ENCODE results near the gene SFT2D1. TPM values are rescaled to one million over a fixed set of nuclear protein-coding genes. Genes with fewer than 3 reads are reported as not detected.

SFT2D1 gene
- total RNA-seq, 4 donors from 2014 or later = 40.0 to 63.7 (median 53.8) TPM

DNA sequence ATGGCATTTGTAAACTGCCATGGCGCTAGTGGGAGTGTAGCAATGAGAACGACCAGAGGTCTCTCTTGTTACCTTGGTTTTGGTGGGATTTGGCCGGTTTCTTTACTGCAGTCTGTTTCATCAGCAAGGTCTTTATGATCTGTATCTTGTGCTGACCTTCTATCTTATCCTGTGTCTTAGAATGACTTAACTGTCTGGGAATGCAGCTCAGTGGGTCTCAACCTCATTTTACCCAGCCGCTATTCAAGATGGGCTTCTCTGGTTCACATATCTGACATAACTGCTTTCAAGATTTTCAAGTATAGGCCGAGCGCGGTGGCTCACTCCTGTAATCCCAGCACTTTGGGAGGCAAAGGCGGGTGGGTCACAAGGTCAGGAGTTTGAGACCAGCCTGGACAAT is 1.9 kb upstream of the SFT2D1 start:
- no peak for ATAC-seq (ENCODE audit: low FRiP score)

DNA sequence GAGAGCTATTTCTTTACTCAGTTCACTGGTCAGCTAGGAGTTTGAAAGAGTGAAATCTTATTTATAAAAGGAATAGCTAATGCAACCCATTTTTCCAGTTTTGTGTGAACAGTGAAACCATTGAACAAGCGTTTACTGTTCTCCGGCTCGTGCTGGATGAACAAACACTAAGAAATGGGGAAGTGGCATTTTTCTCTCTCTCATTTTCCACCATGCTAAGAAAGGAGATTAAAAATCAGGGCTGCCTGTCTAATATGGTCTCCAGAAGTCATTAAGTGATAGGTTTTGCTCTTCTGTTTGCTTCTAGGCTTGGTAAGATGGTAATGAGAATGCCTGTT is 774 bp upstream of the SFT2D1 start:
- ATAC-seq (ENCODE audit: low FRiP score) (no peak), DNase-seq (ENCODE audit: low spot score) (no peak)
- no peak for TF ChIP-seq CTCF (IDR thresholded peaks at IDR 0.05)

More for the DNA sequence above, 1.9 kb upstream of the SFT2D1 start:
- DNase-seq (ENCODE audit: low spot score) = no peak
- no peak for TF ChIP-seq CTCF (IDR thresholded peaks at IDR 0.05)

GRCh38 chr6:166341977-166342348 is 382 bp downstream of the SFT2D1 start:
- TF ChIP-seq CTCF (IDR thresholded peaks at IDR 0.05) = no peak
- DNase-seq (ENCODE audit: low spot score) (no peak), ATAC-seq (ENCODE audit: low FRiP score) (peak; percentile 2)

GRCh38 chr6:166341464-166341863 is 881 bp downstream of the SFT2D1 start:
- no peak for TF ChIP-seq CTCF (IDR thresholded peaks at IDR 0.05)
- no peak for DNase-seq (ENCODE audit: low spot score)
- no peak for ATAC-seq (ENCODE audit: low FRiP score)

GRCh38 chr6:166338854-166339253 is 3.5 kb downstream of the SFT2D1 start:
- DNase-seq (ENCODE audit: low spot score) (no peak), ATAC-seq (ENCODE audit: low FRiP score) (no peak)
- no peak for TF ChIP-seq CTCF (IDR thresholded peaks at IDR 0.05)

DNA sequence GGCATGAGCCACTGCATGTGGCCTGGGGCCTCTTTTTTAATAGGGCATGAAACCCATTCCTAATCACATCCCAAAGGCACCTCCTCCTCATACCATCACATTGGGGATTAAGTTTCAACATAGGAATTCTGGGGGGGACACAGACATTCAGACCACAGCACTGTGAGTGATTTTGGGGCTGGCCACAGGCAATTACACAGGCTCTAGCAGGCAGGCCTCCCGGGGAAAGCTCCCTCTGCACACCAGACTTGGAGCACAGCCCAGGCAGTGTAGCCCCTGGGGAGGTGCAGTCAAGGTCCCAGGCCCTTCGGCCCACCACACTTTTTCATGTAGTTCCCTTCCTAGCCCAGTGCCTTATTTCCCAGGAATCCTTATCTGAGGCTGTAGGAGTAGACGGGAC is 5.5 kb downstream of the SFT2D1 start:
- ATAC-seq (ENCODE audit: low FRiP score) (no peak), DNase-seq (ENCODE audit: low spot score) (no peak)
- TF ChIP-seq CTCF (IDR thresholded peaks at IDR 0.05) = no peak

DNA sequence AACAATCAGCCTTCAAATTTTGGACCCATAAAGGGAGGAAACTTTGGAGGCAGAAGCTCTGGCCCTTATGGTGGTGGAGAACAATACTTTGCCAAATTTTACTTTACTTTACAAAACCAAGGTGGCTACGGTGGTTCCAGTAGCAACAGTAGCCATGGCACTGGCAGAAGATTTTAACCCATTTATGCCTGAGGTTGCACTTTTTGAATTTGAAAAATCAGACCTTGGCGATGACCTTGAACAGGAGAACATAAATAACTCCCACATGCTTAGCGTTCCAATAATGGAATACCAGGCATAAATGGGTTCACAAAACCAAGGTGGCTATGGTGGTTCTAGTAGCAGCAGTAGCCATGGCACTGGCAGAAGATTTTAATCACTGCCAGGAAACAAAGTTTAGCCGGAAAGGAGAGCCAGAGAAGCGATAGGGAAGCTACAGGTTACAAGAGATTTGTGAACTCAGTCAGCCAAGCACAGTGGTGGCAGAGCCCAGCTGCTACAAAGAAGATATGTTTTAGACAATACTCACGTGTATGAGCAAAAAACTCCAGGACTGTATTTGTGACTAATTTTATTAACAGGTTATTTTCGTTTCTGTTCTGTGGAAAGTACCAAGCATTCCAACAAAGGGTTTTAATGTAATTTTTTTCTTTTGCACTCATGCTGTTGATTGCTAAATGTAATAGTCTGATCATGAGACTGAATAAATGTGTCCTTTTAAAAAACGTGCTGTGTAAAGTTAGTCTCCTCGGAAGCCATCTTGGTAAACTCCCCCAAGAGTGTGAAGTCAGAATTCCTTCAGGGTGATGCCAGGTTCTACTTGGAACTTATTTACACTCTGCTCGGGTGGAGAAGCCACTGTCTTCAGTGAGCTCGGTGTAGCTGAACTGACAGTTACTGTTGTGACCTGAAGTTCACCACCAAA is 6.7 kb downstream of the SFT2D1 start:
- ATAC-seq (ENCODE audit: low FRiP score) (no peak), DNase-seq (ENCODE audit: low spot score) (no peak)
- TF ChIP-seq CTCF (IDR thresholded peaks at IDR 0.05) = no peak

Data from omental fat pad (tissue), 4 donors.